Muscle of leg (tissue), 11 donors: ENCODE data around the gene PRKN. TPM values are rescaled to one million over a fixed set of nuclear protein-coding genes. Genes with fewer than 3 reads are reported as not detected.

ENCODE experiments used
- DNase-seq: peaks from one replicate; pipeline ENCODE4 v3.0.0; 2013
- H3K27ac ChIP-seq: one replicate; pipeline ENCODE4 v1.5.1; 2013; ENCODE audit warnings: mild to moderate bottlenecking, low read length, control low read depth
- H3K27me3 ChIP-seq: one replicate; pipeline ENCODE4 v1.6.1; 2013; ENCODE audit warnings: low read length; ENCODE audit not compliant: control insufficient read depth, insufficient read depth
- H3K36me3 ChIP-seq: one replicate; pipeline ENCODE4 v1.6.1; 2013; ENCODE audit warnings: low read length; ENCODE audit not compliant: control insufficient read depth, insufficient read depth
- H3K4me1 ChIP-seq: one replicate; pipeline ENCODE4 v1.6.1; 2013; ENCODE audit warnings: low read length; ENCODE audit not compliant: control insufficient read depth, insufficient read depth
- H3K4me3 ChIP-seq: one replicate; pipeline ENCODE4 v1.5.1; 2013; ENCODE audit warnings: low read length, control low read depth
- H3K9me3 ChIP-seq: replicated peaks from 2 replicates; pipeline ENCODE4 v1.6.1; 2013; ENCODE audit warnings: low read depth, low read length; ENCODE audit not compliant: control insufficient read depth
- WGBS: methylation state at CpG from one replicate; pipeline ENCODE4 v1.1.5; 2013; ENCODE audit warnings: missing lambda C conversion rate; ENCODE audit not compliant: insufficient coverage; 5-methylcytosine and 5-hydroxymethylcytosine counted together
- polyA plus RNA-seq, 8 donors: library from polyadenylated mRNA; unstranded; fragments of 120-200 nt; gene quantifications; one replicate each; pipeline versions ENCODE4 v1.2.1 to v1.2.3, GENCODE V29; 2013; ENCODE audit warnings: inconsistent platforms in 1 of 8, low replicate concordance in 1 of 8; ENCODE audit not compliant: insufficient read length in 8 of 8, insufficient read depth in 1 of 8
- total RNA-seq: library from RNA; stranded (reverse); fragments of 120-200 nt; gene quantifications from one replicate; pipeline ENCODE4 v1.2.4, GENCODE V29; 2013

The PRKN gene
- total and polyA plus RNA-seq, 9 donors, result 2.5 to 4.7 (median 3.9) TPM

DNA sequence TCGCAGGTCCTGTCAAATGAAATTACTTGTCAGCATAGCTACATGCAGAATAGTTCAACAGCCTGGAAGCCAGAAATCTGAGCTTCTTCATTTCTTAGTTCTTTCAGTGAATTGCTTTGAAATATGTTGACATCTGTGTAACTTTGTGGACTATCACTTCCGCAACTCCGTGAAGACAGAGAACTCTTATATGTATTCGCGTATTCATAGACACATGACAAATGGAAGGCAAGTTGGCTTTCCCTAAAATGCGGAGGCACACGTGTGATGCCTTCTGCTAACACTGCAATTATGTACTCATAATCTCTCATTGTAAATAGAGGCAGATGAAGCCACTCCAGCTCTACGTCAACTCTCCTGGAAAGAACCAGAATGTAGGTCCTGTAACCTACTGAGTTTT lies 701.5 kb downstream of the PRKN start:
- 91% methylated on average over 6 of the region's 8 CpGs for WGBS
- Histone ChIP-seq H3K27me3 (no peaks in the 10 kb centered on the region), H3K4me3 (no peak overlapping the region), H3K9me3 (no peaks in the 10 kb centered on the region), H3K27ac (no peak overlapping the region), H3K36me3 (no peaks in the 10 kb centered on the region), H3K4me1 (no peaks in the 10 kb centered on the region)
- no peak for DNase-seq

GRCh38 chr6:162019349-162019748 lies 708.2 kb downstream of the PRKN start:
- no peak overlapping the region for H3K4me3 ChIP-seq
- H3K27me3 ChIP-seq, result no peaks in the 10 kb centered on the region
- 70% methylated on average over 4 of the region's 6 CpGs for WGBS

DNA sequence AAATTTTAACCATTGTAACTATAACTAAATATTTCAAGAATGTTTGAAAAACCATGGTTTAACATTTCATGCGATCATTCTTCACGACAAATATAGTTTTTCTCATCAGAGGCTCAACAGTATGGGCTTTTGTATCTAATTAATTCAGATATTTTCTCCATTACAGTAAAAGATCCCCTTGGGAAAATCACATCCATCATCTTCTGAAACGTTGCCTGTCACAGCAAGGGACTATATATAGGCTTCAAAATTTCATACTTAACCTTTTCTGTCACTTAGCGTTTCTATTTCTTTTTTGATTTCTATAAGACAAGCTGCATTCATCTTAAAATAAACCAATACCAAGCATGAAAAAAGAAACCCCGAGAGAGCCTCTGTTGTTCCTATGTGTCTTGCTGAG lies 710.0 kb downstream of the PRKN start:
- Histone ChIP-seq H3K4me1 (no peaks in the 10 kb centered on the region), H3K4me3 (no peak overlapping the region), H3K27me3 (no peaks in the 10 kb centered on the region), H3K27ac (no peak overlapping the region), H3K9me3 (no peaks in the 10 kb centered on the region), H3K36me3 (no peaks in the 10 kb centered on the region)
- WGBS, result 20% methylated on average over 1 of the region's 5 CpGs
- DNase-seq, result peak; percentile 7

More at GRCh38 chr6:162019349-162019748, 708.2 kb downstream of the PRKN start:
- H3K36me3 ChIP-seq, result no peaks in the 10 kb centered on the region
- no peaks in the 10 kb centered on the region for H3K4me1 ChIP-seq
- no peak for DNase-seq
- no peaks in the 10 kb centered on the region for H3K9me3 ChIP-seq
- no peak overlapping the region for H3K27ac ChIP-seq

DNA sequence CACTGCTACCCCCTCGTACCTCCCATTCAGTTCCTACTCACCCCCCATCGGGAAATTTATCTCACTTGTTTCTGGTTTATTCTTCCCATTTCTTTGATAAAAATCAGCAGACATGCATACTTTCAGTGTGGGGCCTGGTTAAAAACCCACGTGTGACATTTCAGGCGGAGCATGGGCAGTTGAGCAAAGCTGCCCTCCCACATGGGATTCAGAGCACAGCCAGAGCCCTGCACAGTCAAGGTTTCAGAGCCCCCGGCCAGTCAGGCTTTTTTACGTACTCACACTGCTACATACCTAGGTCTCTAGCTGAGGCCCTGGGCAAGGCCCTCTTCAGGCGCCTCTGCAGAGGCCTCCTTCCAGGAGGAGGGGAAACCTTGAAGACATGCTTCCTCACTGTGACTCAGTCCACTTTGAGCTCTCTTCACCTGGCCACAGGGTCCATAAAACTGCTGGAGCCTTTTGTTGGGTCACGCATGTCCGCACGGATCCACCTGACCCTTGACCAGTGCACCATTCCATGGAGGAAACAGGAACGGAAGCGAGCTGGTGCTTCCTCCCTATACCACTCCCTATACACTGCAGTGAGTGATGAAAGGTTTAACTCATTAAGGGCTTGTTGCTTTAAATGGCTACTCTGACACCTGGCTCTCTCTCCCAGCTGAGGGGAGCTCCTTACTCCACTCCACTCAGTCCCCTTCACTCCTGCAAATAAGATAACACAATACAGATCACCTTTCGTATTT lies 713.3 kb downstream of the PRKN start:
- H3K9me3 ChIP-seq, result no peaks in the 10 kb centered on the region
- no peak overlapping the region for H3K4me3 ChIP-seq
- H3K36me3 ChIP-seq, result no peaks in the 10 kb centered on the region
- no peaks in the 10 kb centered on the region for H3K27me3 ChIP-seq
- no peaks in the 10 kb centered on the region for H3K4me1 ChIP-seq
- DNase-seq, result no peak
- no peak overlapping the region for H3K27ac ChIP-seq
- 77% methylated on average over 8 of the region's 13 CpGs for WGBS

GRCh38 chr6:162005372-162005771 lies 722.2 kb downstream of the PRKN start:
- DNase-seq, result no peak
- H3K4me1 ChIP-seq, result no peaks in the 10 kb centered on the region
- no peak overlapping the region for H3K4me3 ChIP-seq
- H3K36me3 ChIP-seq, result no peaks in the 10 kb centered on the region
- no peak overlapping the region for H3K27ac ChIP-seq
- no peaks in the 10 kb centered on the region for H3K9me3 ChIP-seq
- no peaks in the 10 kb centered on the region for H3K27me3 ChIP-seq
- WGBS, result no CpG with 5 or more reads among the region's 4 CpGs

DNA sequence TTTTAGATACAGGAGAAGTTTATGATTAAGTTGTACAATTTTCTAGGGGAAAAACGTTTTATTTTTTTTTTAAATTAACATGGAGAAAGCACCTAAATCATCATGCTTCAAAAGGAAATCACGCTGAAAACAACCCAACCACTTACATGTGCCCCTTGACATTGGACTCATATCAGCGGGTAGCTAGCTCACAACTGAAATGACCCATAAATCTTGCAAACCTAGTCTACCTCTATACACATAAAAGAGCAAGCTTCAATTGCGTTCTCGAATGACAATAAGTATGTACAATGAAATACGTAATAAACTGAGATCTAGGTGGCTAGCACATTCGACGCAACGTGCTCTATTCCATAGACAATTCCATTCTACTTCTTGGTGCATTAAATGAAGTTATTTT lies 730.8 kb downstream of the PRKN start:
- no peaks in the 10 kb centered on the region for H3K36me3 ChIP-seq
- H3K27ac ChIP-seq, result no peak overlapping the region
- no peaks in the 10 kb centered on the region for H3K4me1 ChIP-seq
- H3K9me3 ChIP-seq, result peaks cover 1% of the 10 kb centered on the region
- H3K27me3 ChIP-seq, result no peaks in the 10 kb centered on the region
- H3K4me3 ChIP-seq, result no peak overlapping the region
- no peak for DNase-seq
- no CpG with 5 or more reads among the region's 9 CpGs for WGBS

DNA sequence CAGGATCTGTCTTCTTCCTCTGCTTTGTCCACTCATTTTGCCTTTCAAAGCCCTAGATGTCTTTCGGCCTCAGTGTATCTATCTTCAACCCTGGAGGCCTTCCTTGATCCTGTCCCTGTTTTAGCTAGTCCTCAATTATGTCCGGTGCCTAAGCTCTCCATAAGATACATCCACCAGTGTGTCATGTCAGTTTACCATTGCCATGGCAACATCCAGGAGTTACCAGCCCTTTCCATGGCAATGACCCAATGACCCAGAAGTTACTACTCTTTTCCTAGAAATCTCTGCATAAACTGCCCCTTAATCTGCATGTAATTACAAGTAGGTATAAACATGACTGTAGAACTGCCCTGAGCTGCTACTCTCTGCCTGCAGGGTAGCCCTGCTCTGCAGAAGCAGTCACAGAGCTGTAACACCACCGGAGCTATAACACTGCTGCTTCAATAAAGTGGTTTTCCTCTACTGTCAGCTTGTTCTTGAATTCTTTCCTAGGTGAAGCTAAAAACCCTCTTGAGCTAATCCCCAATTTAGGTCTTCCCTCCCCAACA lies 741.6 kb downstream of the PRKN start:
- Histone ChIP-seq H3K36me3 (no peaks in the 10 kb centered on the region), H3K27ac (no peak overlapping the region), H3K4me1 (no peaks in the 10 kb centered on the region), H3K27me3 (no peaks in the 10 kb centered on the region), H3K9me3 (peaks cover 6% of the 10 kb centered on the region), H3K4me3 (no peak overlapping the region)
- DNase-seq, result no peak
- WGBS, result 76% methylated on average over 2 of the region's 3 CpGs

DNA sequence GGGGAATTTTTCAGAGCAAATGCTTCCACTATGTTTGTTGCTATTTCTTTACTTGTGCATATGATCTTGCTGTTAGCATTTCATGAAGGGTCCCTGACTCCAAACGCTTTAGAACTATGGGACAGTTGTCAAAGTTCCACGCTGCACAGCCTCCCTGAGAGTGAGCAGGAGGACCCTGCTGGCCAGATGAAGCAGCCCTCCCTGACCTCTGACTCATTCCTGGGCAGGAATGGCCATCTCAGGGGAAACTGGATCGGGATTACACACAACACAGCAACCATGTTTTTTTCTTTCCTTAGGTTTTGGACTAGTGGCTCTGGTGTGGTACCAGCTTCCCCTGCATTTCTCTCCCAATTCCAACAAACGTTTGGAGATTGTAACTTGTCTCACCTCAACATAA lies 742.9 kb downstream of the PRKN start:
- H3K27me3 ChIP-seq, result no peaks in the 10 kb centered on the region
- H3K27ac ChIP-seq, result no peak overlapping the region
- peaks cover 2% of the 10 kb centered on the region for H3K9me3 ChIP-seq
- no peaks in the 10 kb centered on the region for H3K36me3 ChIP-seq
- no peak overlapping the region for H3K4me3 ChIP-seq
- WGBS, result 50% methylated on average over 1 of the region's 4 CpGs
- no peaks in the 10 kb centered on the region for H3K4me1 ChIP-seq
- DNase-seq, result no peak

DNA sequence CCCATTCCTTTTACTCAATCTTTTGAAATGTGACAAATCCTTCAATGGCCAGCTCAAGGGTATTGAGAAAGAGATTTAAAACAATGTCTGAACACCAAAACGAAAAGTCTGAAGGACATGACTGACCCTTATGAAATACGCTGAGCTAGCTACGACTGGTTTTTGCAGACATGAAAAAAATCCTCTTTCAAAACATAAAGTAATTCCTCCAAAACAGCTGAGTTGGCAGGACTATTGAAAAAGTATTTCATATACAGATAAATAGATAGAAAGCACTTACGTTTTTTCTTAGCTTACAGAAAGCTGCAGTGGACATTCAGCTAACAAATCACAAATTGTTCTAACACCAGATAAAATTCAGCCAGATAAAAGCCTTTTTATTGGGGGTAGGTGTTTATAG lies 751.0 kb downstream of the PRKN start:
- Histone ChIP-seq H3K27ac (no peak overlapping the region), H3K9me3 (peaks cover 3% of the 10 kb centered on the region), H3K4me1 (no peaks in the 10 kb centered on the region), H3K36me3 (no peaks in the 10 kb centered on the region), H3K4me3 (no peak overlapping the region), H3K27me3 (no peaks in the 10 kb centered on the region)
- peak; percentile 25 for DNase-seq
- no CpG with 5 or more reads among the region's 4 CpGs for WGBS

GRCh38 chr6:161973064-161973463 lies 754.5 kb downstream of the PRKN start:
- WGBS, result 30% methylated on average over 3 of the region's 9 CpGs
- no peak for DNase-seq
- no peaks in the 10 kb centered on the region for H3K27me3 ChIP-seq
- H3K27ac ChIP-seq, result no peak overlapping the region
- no peak overlapping the region for H3K4me3 ChIP-seq
- H3K4me1 ChIP-seq, result no peaks in the 10 kb centered on the region
- no peaks in the 10 kb centered on the region for H3K36me3 ChIP-seq
- H3K9me3 ChIP-seq, result peaks cover 3% of the 10 kb centered on the region
